HepG2 (cell line): ENCODE results near the gene ZNF491. TPM values are rescaled to one million over a fixed set of nuclear protein-coding genes. Genes with fewer than 3 reads are reported as not detected.

Experiments used
- ELF3 ChIP-seq: IDR thresholded peaks from 2 replicates; pipeline ENCODE4 v1.6.1; 2016; ENCODE audit warnings: missing genetic modification reagents, missing compliant biosample characterization
- FOXK1 ChIP-seq: sonication (generic); formaldehyde crosslinking; IDR thresholded peaks from 2 replicates; pipeline ENCODE4 v1.4.0; 2020; ENCODE audit warnings: low read depth, missing genetic modification reagents, borderline replicate concordance
- GFI1 ChIP-seq: sonication (generic); formaldehyde crosslinking; IDR thresholded peaks from 2 replicates; pipeline ENCODE4 v1.5.0; 2020; ENCODE audit warnings: missing genetic modification reagents, mild to moderate bottlenecking, borderline replicate concordance
- HOXD1 ChIP-seq: sonication (generic); formaldehyde crosslinking; IDR thresholded peaks from 2 replicates; pipeline ENCODE4 v1.5.0; 2020; ENCODE audit warnings: missing genetic modification reagents
- KDM2A ChIP-seq: sonication (generic); formaldehyde crosslinking; IDR thresholded peaks from 2 replicates; pipeline ENCODE4 v1.4.0; 2020; ENCODE audit warnings: low read depth, missing genetic modification reagents, borderline replicate concordance
- MTA1 ChIP-seq: sonication (generic); formaldehyde crosslinking; IDR thresholded peaks from 2 replicates; pipeline ENCODE4 v1.4.0; 2020; ENCODE audit warnings: missing genetic modification reagents, mild to moderate bottlenecking, borderline replicate concordance
- NCOA2 ChIP-seq: sonication (generic); formaldehyde crosslinking; IDR thresholded peaks from 2 replicates; pipeline ENCODE4 v1.8.0; 2022; ENCODE audit warnings: inconsistent platforms
- ZMYM3 ChIP-seq: sonication (generic); formaldehyde crosslinking; IDR thresholded peaks from 2 replicates; pipeline ENCODE4 v1.5.1; 2020; ENCODE audit warnings: mild to moderate bottlenecking, missing genetic modification reagents
- polyA plus RNA-seq, 8 experiments: library from polyadenylated mRNA; depleted of rRNA in 3 of 8; stranded (reverse) in 7 of 8; unstranded in 1 of 8; fragments of >200 nt; fragmentation: Illumina TruSeq in 4 of 8; extraction: Trizol in 4 of 8; gene quantifications; 2 replicates each; pipeline versions ENCODE4 v1.2.1 to v1.2.3, GENCODE V29; 2011 to 2016; ENCODE audit warnings: low read depth in 4 of 8, missing spikeins in 1 of 8, mixed read lengths in 1 of 8; ENCODE audit not compliant: insufficient read depth in 1 of 8
- total RNA-seq, 5 experiments: library from RNA; depleted of rRNA; stranded (reverse); fragments of >200 nt; fragmentation: Illumina TruSeq; extraction: Trizol; gene quantifications; 2 replicates each; pipeline ENCODE4 v1.2.3, GENCODE V29; 2016; ENCODE audit warnings: low read depth in 1 of 5
- TF ChIP-seq, protein P1 (sequence below): sonication (generic); formaldehyde crosslinking; conservative IDR thresholded peaks from 2 replicates; pipeline ENCODE4 v1.4.0; 2020; ENCODE audit warnings: mild to moderate bottlenecking, missing genetic modification reagents, moderate library complexity
- TF ChIP-seq, protein P2 (sequence below): sonication (generic); formaldehyde crosslinking; IDR thresholded peaks from 2 replicates; pipeline ENCODE4 v1.5.0; 2020; ENCODE audit warnings: mild to moderate bottlenecking, missing genetic modification reagents
- TF ChIP-seq, protein P3 (sequence below): sonication (generic); formaldehyde crosslinking; IDR thresholded peaks from 2 replicates; pipeline ENCODE4 v1.4.0; 2020; ENCODE audit warnings: missing genetic modification reagents

ZNF491 gene
- total and polyA plus RNA-seq, 2 of the 13 experiments (the other 11 are each of a cell fraction or from before 2014, with no cell fraction given), result 0.57 to 2.2 TPM

DNA sequence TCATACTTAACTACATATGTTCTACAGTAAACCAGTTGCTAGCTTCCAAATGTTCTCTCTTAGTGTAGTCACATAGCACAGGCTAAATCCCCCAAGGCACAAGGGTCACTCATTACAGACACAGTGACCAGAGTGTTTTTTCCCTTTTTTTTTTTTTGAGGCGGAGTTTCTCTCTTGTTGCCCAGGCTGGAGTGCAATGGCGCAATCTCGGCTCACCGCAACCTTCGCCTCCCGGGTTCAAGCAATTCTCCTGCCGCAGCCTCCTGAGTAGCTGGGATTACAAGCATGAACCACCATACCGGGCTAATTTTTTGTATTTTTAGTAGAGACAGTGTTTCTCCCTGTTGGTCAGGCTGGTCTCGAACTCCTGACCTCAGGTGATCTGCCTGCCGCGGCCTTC lies 21.7 kb upstream of the ZNF491 start (continued):
- TF ChIP-seq, protein P1, sequence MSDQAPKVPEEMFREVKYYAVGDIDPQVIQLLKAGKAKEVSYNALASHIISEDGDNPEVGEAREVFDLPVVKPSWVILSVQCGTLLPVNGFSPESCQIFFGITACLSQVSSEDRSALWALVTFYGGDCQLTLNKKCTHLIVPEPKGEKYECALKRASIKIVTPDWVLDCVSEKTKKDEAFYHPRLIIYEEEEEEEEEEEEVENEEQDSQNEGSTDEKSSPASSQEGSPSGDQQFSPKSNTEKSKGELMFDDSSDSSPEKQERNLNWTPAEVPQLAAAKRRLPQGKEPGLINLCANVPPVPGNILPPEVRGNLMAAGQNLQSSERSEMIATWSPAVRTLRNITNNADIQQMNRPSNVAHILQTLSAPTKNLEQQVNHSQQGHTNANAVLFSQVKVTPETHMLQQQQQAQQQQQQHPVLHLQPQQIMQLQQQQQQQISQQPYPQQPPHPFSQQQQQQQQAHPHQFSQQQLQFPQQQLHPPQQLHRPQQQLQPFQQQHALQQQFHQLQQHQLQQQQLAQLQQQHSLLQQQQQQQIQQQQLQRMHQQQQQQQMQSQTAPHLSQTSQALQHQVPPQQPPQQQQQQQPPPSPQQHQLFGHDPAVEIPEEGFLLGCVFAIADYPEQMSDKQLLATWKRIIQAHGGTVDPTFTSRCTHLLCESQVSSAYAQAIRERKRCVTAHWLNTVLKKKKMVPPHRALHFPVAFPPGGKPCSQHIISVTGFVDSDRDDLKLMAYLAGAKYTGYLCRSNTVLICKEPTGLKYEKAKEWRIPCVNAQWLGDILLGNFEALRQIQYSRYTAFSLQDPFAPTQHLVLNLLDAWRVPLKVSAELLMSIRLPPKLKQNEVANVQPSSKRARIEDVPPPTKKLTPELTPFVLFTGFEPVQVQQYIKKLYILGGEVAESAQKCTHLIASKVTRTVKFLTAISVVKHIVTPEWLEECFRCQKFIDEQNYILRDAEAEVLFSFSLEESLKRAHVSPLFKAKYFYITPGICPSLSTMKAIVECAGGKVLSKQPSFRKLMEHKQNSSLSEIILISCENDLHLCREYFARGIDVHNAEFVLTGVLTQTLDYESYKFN, result peak; percentile 86
- TF ChIP-seq ZMYM3 (CRISPR knock-in tag), result peak; percentile 93
- TF ChIP-seq FOXK1 (CRISPR knock-in tag), result 0 out of 2 replicates have a peak, but pooled peaks have one; percentile 41
- TF ChIP-seq, protein P2, sequence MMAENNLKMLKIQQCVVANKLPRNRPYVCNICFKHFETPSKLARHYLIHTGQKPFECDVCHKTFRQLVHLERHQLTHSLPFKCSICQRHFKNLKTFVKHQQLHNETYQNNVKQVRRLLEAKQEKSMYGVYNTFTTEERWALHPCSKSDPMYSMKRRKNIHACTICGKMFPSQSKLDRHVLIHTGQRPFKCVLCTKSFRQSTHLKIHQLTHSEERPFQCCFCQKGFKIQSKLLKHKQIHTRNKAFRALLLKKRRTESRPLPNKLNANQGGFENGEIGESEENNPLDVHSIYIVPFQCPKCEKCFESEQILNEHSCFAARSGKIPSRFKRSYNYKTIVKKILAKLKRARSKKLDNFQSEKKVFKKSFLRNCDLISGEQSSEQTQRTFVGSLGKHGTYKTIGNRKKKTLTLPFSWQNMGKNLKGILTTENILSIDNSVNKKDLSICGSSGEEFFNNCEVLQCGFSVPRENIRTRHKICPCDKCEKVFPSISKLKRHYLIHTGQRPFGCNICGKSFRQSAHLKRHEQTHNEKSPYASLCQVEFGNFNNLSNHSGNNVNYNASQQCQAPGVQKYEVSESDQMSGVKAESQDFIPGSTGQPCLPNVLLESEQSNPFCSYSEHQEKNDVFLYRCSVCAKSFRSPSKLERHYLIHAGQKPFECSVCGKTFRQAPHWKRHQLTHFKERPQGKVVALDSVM (CRISPR knock-in tag), result peak; percentile 94
- TF ChIP-seq, protein P3, sequence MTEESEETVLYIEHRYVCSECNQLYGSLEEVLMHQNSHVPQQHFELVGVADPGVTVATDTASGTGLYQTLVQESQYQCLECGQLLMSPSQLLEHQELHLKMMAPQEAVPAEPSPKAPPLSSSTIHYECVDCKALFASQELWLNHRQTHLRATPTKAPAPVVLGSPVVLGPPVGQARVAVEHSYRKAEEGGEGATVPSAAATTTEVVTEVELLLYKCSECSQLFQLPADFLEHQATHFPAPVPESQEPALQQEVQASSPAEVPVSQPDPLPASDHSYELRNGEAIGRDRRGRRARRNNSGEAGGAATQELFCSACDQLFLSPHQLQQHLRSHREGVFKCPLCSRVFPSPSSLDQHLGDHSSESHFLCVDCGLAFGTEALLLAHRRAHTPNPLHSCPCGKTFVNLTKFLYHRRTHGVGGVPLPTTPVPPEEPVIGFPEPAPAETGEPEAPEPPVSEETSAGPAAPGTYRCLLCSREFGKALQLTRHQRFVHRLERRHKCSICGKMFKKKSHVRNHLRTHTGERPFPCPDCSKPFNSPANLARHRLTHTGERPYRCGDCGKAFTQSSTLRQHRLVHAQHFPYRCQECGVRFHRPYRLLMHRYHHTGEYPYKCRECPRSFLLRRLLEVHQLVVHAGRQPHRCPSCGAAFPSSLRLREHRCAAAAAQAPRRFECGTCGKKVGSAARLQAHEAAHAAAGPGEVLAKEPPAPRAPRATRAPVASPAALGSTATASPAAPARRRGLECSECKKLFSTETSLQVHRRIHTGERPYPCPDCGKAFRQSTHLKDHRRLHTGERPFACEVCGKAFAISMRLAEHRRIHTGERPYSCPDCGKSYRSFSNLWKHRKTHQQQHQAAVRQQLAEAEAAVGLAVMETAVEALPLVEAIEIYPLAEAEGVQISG (CRISPR knock-in tag), result 0 out of 2 replicates have a peak, but pooled peaks have one; percentile 32
- TF ChIP-seq ELF3 (CRISPR knock-in tag), result 0 out of 2 replicates have a peak, but pooled peaks have one; percentile 38
- TF ChIP-seq MTA1 (CRISPR knock-in tag), result 0 out of 2 replicates have a peak, but pooled peaks have one; percentile 47
- peak; percentile 86 for TF ChIP-seq GFI1 (CRISPR knock-in tag)
- TF ChIP-seq KDM2A (CRISPR knock-in tag), result 0 out of 2 replicates have a peak, but pooled peaks have one; percentile 17
- 0 out of 2 replicates have a peak, but pooled peaks have one; percentile 29 for TF ChIP-seq HOXD1 (CRISPR knock-in tag)
- peak; percentile 38; the same call in 1 of the 2 replicates for TF ChIP-seq NCOA2 (CRISPR knock-in tag)
- TF ChIP-seq, all 625 proteins: peak for 87; not testable (repeated sequence) for 538
